Measurements from ENCODE around the gene SLC30A10.
"Not testable (repeated sequence)": the region's sequence is repeated elsewhere in the genome, so short reads cannot be mapped to it uniquely, and the experiment has no call there.

Gene SLC30A10

GRCh38 chr1:219927298-219927955 is 930 bp downstream of the SLC30A10 start:
- DNase-seq, result no peak

GRCh38 chr1:219926363-219926998 is 1.9 kb downstream of the SLC30A10 start:
- DNase-seq, result no peak

- DNase-seq, result no peak
These were observed 4.0 kb downstream of the SLC30A10 start for GRCh38 chr1:219924342-219924741.

- no peak for DNase-seq
These were observed 10.4 kb downstream of the SLC30A10 start for GRCh38 chr1:219917851-219918466.

GRCh38 chr1:219917281-219917680 is 11.1 kb downstream of the SLC30A10 start:
- DNase-seq, result no peak

- no peak for DNase-seq
These were observed 12.1 kb downstream of the SLC30A10 start for GRCh38 chr1:219916257-219916656.

GRCh38 chr1:219913005-219913770 is 15.2 kb downstream of the SLC30A10 start:
- DNase-seq, result no peak

- DNase-seq, result no peak
These were observed 17.6 kb downstream of the SLC30A10 start for GRCh38 chr1:219910716-219911115.

- no peak for DNase-seq
These were observed 18.9 kb downstream of the SLC30A10 start for GRCh38 chr1:219909476-219909875.

- DNase-seq, result no peak
These were observed 20.2 kb downstream of the SLC30A10 start for GRCh38 chr1:219908170-219908569.

- DNase-seq, result no peak
These were observed 20.6 kb downstream of the SLC30A10 start for GRCh38 chr1:219907772-219908070.

- no peak for DNase-seq
These were observed 21.2 kb downstream of the SLC30A10 start for GRCh38 chr1:219906924-219907771.

GRCh38 chr1:219906565-219906923 is 21.8 kb downstream of the SLC30A10 start:
- not testable (repeated sequence) for DNase-seq

GRCh38 chr1:219905524-219905923 is 22.8 kb downstream of the SLC30A10 start:
- DNase-seq, result no peak

- no peak for DNase-seq
These were observed 23.4 kb downstream of the SLC30A10 start for GRCh38 chr1:219904934-219905333.

- no peak for DNase-seq
These were observed 24.9 kb downstream of the SLC30A10 start for GRCh38 chr1:219903353-219903871.

GRCh38 chr1:219902951-219903350 is 25.4 kb downstream of the SLC30A10 start:
- DNase-seq, result no peak

- DNase-seq, result no peak
These were observed 27.5 kb downstream of the SLC30A10 start for GRCh38 chr1:219900882-219901281.

- no peak for DNase-seq
These were observed 28.2 kb downstream of the SLC30A10 start for GRCh38 chr1:219900201-219900600.

GRCh38 chr1:219898375-219898774 is 30.0 kb downstream of the SLC30A10 start:
- DNase-seq, result no peak

GRCh38 chr1:219897914-219898313 is 30.4 kb downstream of the SLC30A10 start:
- no peak for DNase-seq

- not testable (repeated sequence) for DNase-seq
These were observed 36.1 kb downstream of the SLC30A10 start for GRCh38 chr1:219892271-219892670.

- not testable (repeated sequence) for DNase-seq
These were observed 36.5 kb downstream of the SLC30A10 start for GRCh38 chr1:219891846-219892245.
